Uterus (tissue), 4 donors: ENCODE measurements around the gene C17orf78. TPM values are rescaled to one million over a fixed set of nuclear protein-coding genes. Genes with fewer than 3 reads are reported as not detected.
"Not testable (repeated sequence)": the region's sequence is repeated elsewhere in the genome, so short reads cannot be mapped to it uniquely, and the experiment has no call there.

Experiments used
- DNase-seq, 2 donors: peaks; one replicate each; pipeline ENCODE4 v3.0.0-alpha.2; 2019 to 2020
- H3K27ac ChIP-seq, 2 donors: fragments of 200-600 bp; sonication (generic); 1 replicate in 1 of 2; 2 replicates in 1 of 2; pipeline ENCODE4 v1.5.1; 2016 to 2018
- H3K27me3 ChIP-seq, 2 donors: fragments of 200-600 bp; sonication (generic); one replicate each; pipeline ENCODE4 v1.5.1; 2018 to 2019; ENCODE audit warnings: control low read depth in 1 of 2
- H3K36me3 ChIP-seq, 2 donors: fragments of 200-600 bp; sonication (generic); one replicate each; pipeline ENCODE4 v1.5.1; 2019; ENCODE audit warnings: control low read depth in 1 of 2
- H3K4me1 ChIP-seq, 2 donors: fragments of 200-600 bp; sonication (generic); one replicate each; pipeline ENCODE4 v1.5.1; 2018 to 2019; ENCODE audit warnings: control low read depth in 1 of 2
- H3K4me3 ChIP-seq, 2 donors: fragments of 200-600 bp; sonication (generic); 1 replicate in 1 of 2; 2 replicates in 1 of 2; pipeline ENCODE4 v1.5.1; 2018 to 2019; ENCODE audit warnings: mild to moderate bottlenecking in 1 of 2
- H3K9me3 ChIP-seq, 2 donors: fragments of 200-600 bp; sonication (generic); one replicate each; pipeline ENCODE4 v1.5.1; 2019; ENCODE audit warnings: control low read depth in 1 of 2
- CTCF ChIP-seq, 4 experiments: fragments of 200-600 bp in 2 of 4; fragments of 450-650 bp in 2 of 4; sonication (generic) in 2 of 4; IDR thresholded peaks; one replicate each; pipeline ENCODE4 v1.5.1; 2016 to 2019; ENCODE audit warnings: antibody characterized with exemption in 4 of 4, mild to moderate bottlenecking in 2 of 4, moderate library complexity in 1 of 4
- POLR2A ChIP-seq, 2 donors: fragments of 450-650 bp; IDR thresholded peaks; one replicate each; pipeline ENCODE4 v1.6.1; 2016; ENCODE audit warnings: antibody characterized with exemption in 2 of 2, mild to moderate bottlenecking in 1 of 2, moderate library complexity in 1 of 2
- intact Hi-C: fragments of 100-400 bp; cut with DNase I; formaldehyde crosslinking; loops from one replicate; pipeline ENCODE4 v1.15.1; 2023; ENCODE audit warnings: low total_unique reads
- total RNA-seq, 4 donors: library from RNA; depleted of rRNA in 3 of 4; stranded (reverse); fragments of >200 nt in 3 of 4; gene quantifications; one replicate each; pipeline versions ENCODE4 v1.1.0 to v1.2.4, GENCODE V29; 2014 to 2023
- donor health status: DM: yes; HTN: yes; CAD: no.

The C17orf78 gene
- total RNA-seq, 4 donors from 2014 or later, result not detected

- TF ChIP-seq CTCF (IDR thresholded peaks at IDR 0.05) (no peak), POLR2A (IDR thresholded peaks at IDR 0.05) (no peak)
- intact Hi-C loops, result no loop called here
- H3K36me3 ChIP-seq, result no peaks in the 10 kb centered on the region
- DNase-seq, result no peak
- no peak overlapping the region for H3K27ac ChIP-seq
- H3K4me3 ChIP-seq, result no peak overlapping the region
- H3K27me3 ChIP-seq, result no peaks in the 10 kb centered on the region
- H3K4me1 ChIP-seq, result no peaks in the 10 kb centered on the region
- H3K9me3 ChIP-seq, result no peaks in the 10 kb centered on the region
Measured at GRCh38 chr17:37342589-37342988, 33.2 kb upstream of the C17orf78 start.

- H3K27ac ChIP-seq, result no peak overlapping the region
- no peak overlapping the region for H3K4me3 ChIP-seq
- H3K36me3 ChIP-seq, result no peaks in the 10 kb centered on the region
- H3K4me1 ChIP-seq, result no peaks in the 10 kb centered on the region
- no peak for DNase-seq
- no peaks in the 10 kb centered on the region for H3K27me3 ChIP-seq
- H3K9me3 ChIP-seq, result no peaks in the 10 kb centered on the region
- TF ChIP-seq POLR2A (IDR thresholded peaks at IDR 0.05) (no peak), CTCF (IDR thresholded peaks at IDR 0.05) (no peak)
- intact Hi-C loops, result no loop called here
Measured at GRCh38 chr17:37344519-37344918, 31.3 kb upstream of the C17orf78 start.

- H3K27ac ChIP-seq, H3K9me3 ChIP-seq, intact Hi-C loops, H3K4me1 ChIP-seq, H3K4me3 ChIP-seq, H3K36me3 ChIP-seq, DNase-seq, H3K27me3 ChIP-seq: not testable (repeated sequence)
Measured at GRCh38 chr17:37346863-37347402, 28.9 kb upstream of the C17orf78 start.

- H3K36me3 ChIP-seq, H3K27me3 ChIP-seq, H3K4me1 ChIP-seq, H3K4me3 ChIP-seq, H3K9me3 ChIP-seq, H3K27ac ChIP-seq, DNase-seq, intact Hi-C loops: not testable (repeated sequence)
Measured at GRCh38 chr17:37356796-37357569, 18.8 kb upstream of the C17orf78 start.

GRCh38 chr17:37358098-37358829 lies 17.5 kb upstream of the C17orf78 start:
- peak; percentile 47 to 48 for DNase-seq
- Histone ChIP-seq H3K36me3 (no peaks in the 10 kb centered on the region), H3K4me1 (no peaks in the 10 kb centered on the region), H3K9me3 (no peaks in the 10 kb centered on the region), H3K4me3 (peak overlapping the region; percentile 54 to 63), H3K27me3 (no peaks in the 10 kb centered on the region), H3K27ac (peak overlapping the region; percentile 85 to 97)
- intact Hi-C loops, result no loop called here
- no peak for TF ChIP-seq CTCF (IDR thresholded peaks at IDR 0.05)
- TF ChIP-seq POLR2A (IDR thresholded peaks at IDR 0.05), result no peak
